Stimulated activated CD8-positive, alpha-beta memory T cell treated with anti-CD3 and anti-CD28 coated beads, Interleukin-4, amount 100 ng/mL, for 48 hours (primary cell): ENCODE results near the gene GBF1.

Source experiments
- DNase-seq: peaks from one replicate; pipeline ENCODE4 v3.0.0-alpha.2; 2020

GBF1 gene

GRCh38 chr10:102429468-102429867 is 184.1 kb downstream of the GBF1 start:
- no peak for DNase-seq

GRCh38 chr10:102431452-102432124 is 186.3 kb downstream of the GBF1 start:
- no peak for DNase-seq
